Activated CD4-positive, alpha-beta T cell treated with anti-CD3 and anti-CD28 coated beads for 48 hours (primary cell): ENCODE measurements around the gene ANP32E.

Experiments
- DNase-seq: peaks from one replicate; pipeline ENCODE4 v3.0.0-alpha.2; 2020

Gene ANP32E

DNA sequence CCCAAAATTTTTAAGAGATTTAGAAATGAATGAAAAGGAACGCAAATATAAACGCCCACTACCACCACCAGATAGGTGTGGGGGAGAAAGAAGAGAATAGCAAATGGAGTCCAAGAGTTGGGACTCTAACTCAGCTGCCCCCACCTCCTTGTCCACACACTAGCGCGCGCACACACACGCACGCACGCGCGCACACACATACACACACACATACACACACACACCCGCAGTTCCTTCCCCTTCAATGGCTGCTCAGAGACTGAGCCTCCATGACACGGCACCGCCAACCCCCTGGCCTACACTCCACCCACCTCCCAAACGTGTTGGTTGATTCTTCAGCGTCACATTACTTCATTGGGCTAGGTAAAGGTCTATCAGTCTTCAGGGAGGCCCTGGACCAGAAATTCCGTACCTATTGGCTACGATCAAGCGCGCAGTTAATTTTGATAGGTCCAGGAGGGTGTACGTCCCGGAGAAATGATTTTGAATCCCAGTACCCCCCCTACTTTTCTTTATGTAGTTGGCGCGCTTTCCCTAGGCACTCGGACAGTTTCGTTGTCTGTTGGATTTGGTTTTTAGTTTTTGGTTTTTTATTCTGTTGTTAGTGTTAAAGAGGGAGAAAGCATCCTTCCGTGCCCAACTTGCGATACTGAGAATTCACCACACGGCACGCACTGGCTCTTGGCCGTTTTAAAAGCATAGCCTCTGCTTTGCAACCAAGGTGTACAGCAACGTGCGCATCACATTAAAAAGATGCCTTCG lies at the start of gene ANP32E:
Gene ANP32E, minus strand, starts transcription at position 261 of the 762 bp plus-strand sequence. CDS start 326 bp downstream, outside the sequence.
- peak; percentile 94 for DNase-seq

- no peak for DNase-seq
Observed at GRCh38 chr1:150283260-150283659, 47.3 kb upstream of the ANP32E start.

- DNase-seq = peak; percentile 15
Observed at GRCh38 chr1:150282558-150282958, 46.6 kb upstream of the ANP32E start.

DNA sequence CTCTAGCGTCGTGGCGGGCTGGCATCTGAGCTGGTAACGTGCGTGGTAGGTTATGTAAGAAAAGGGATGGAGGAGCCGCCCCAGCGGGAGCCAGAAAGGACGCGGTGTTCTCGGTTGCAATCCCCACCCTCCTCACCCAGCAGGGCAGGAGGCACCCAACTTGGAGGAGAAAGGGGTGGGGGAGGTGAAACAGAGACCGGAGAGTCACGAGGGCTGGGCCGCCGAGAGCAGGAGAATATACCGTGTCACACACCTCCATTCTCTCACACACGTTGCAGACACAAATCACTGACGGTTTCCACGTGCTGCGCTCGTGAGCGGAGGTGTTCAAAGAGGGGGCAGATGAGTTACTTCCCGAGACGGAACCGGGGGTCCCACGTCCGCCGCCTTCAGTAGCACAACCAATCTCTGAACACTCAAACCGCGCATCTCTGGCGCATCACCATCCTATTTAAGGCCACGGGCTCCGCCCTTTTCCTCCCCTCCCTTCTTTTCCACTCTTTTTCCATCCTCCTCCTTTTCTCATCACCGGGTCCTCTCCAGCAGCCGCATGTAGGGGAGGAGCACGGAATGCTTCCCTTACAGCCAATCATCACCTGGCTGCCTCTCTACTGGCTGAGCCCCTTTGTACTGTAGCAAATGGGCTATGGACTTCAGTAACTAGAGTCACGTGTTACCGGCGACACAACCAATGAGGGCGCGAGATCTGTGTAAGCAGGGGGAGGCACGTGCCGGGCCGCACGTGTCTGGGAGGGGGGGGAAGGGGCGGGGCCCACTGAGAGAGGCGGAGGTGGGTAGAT lies 46.0 kb upstream of the ANP32E start, which contains the start of gene CIART:
Gene CIART, plus strand, starts transcription at position 797 of the 800 bp plus-strand sequence. CDS start 714 bp downstream, outside the sequence.
- peak; percentile 86 for DNase-seq

DNA sequence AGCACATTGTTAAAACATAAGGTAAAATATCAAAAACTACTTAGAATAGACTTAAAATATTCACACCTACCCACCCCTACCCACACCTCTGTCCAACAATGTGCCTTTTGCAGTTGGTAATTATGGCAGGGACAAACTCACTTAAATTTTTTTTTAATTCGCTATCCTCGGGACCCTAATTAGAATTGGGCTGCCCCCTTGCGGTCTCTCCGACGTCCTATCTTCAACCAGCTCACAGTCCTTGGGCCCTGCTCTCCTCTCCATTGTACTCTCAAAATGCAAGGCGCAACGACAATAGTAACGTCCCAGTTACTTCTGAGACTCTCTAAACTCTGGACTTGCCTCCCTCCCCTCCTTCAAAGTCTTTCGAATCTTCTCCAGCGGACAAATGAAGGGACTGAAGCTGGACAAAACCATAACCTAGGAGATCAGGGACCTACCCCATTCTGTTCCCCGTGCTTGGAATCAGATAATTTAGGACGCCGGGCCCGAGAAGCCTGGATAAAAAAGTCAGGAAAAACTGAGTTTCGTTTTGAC lies 45.4 kb upstream of the ANP32E start:
- peak; percentile 71 for DNase-seq

- no peak for DNase-seq
Observed at GRCh38 chr1:150280138-150280707, 44.3 kb upstream of the ANP32E start.

- DNase-seq = no peak
Observed at GRCh38 chr1:150273311-150273710, 37.4 kb upstream of the ANP32E start.

- no peak for DNase-seq
Observed at GRCh38 chr1:150271291-150271959, 35.5 kb upstream of the ANP32E start.

- DNase-seq = no peak
Observed at GRCh38 chr1:150269451-150269850, 33.5 kb upstream of the ANP32E start.

DNA sequence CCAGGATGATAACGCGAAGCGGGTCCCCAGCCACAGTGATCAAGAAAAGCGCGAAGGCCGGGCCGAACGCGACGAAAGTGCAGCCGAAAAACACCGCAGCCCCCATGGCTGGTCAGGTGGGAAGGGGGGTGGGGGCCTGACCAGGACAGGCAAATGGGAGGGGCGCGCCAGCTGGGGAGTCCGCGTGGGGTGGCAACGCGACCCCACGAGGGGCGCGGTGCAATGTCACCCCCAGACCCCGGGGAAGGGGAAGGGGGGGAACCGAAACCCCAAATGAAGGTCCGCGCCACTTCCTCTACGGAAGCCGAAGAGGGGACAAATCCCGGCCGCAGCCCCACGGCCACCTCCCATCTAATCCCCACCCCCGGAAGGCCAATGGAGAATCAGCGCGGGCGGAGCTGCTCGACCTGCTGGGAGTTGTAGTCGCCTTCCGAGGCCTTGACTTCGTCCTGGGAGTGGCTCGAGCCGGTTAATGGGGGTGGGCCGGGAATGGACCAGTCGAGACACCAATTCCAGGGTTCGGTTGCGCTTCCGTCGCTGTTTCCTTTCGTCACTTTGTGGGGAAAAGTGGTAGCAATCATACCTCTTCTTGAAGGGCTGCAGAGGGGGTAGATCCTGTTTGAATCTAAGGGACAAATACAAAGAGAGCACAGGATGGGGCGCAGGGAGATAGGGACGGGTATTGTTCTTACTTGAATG lies 32.9 kb upstream of the ANP32E start, which contains the start of gene APH1A:
Gene APH1A, minus strand, starts transcription at position 312 of the 699 bp plus-strand sequence. Its CDS starts 206 bp downstream, at position 106.
- DNase-seq = peak; percentile 97

GRCh38 chr1:150268340-150268704 lies 32.4 kb upstream of the ANP32E start:
- peak; percentile 44 for DNase-seq

GRCh38 chr1:150267896-150268295 lies 32.0 kb upstream of the ANP32E start:
- DNase-seq = no peak

- no peak for DNase-seq
Observed at GRCh38 chr1:150263549-150263948, 27.6 kb upstream of the ANP32E start.

- DNase-seq = no peak
Observed at GRCh38 chr1:150262388-150263320, 26.7 kb upstream of the ANP32E start.

GRCh38 chr1:150261367-150261766 lies 25.5 kb upstream of the ANP32E start:
- DNase-seq = no peak

DNA sequence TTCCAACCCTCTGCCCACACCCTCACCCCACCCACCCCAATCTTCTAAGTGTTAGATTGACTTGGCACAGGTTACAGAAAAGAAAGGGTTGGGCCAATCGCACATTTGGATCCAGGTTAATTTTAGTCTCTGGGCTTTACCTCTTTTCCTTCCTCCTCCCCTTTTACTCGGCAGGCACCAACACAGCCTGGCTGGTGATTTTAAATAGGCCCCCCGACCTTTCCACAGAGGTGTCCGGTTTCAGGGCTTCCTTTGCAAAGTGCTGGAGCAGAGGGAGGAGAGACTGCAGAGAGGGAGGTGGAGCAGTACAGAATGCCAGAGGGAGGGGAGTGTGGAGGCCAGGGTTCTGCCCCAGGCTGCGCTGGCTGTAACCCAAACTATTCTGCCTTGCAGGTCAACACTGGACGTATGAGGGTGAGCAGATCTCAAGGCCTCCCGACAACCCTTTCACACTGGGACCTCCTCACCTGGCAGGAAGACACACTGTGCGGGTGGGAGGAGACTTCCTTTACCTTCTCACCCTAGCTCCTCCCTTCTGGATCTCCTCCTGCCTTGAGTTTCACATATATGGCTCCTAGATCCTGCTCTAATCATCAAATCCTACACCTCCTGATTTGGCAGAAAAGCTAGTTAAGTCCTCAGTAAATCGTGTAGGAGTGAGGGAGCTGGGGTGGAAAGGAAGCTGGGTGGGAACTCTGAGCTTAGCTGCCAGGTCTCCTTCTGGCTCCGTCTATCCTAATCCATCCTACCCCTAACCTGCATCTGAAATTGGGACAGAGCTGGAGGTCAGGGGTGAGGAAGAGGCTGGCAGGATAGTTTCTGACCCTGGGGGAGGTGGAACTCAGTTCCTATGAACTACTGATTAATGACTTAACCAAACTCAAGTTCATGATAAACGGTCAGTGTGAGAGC lies 24.1 kb upstream of the ANP32E start:
- no peak for DNase-seq

- DNase-seq = no peak
Observed at GRCh38 chr1:150259217-150259616, 23.3 kb upstream of the ANP32E start.

DNA sequence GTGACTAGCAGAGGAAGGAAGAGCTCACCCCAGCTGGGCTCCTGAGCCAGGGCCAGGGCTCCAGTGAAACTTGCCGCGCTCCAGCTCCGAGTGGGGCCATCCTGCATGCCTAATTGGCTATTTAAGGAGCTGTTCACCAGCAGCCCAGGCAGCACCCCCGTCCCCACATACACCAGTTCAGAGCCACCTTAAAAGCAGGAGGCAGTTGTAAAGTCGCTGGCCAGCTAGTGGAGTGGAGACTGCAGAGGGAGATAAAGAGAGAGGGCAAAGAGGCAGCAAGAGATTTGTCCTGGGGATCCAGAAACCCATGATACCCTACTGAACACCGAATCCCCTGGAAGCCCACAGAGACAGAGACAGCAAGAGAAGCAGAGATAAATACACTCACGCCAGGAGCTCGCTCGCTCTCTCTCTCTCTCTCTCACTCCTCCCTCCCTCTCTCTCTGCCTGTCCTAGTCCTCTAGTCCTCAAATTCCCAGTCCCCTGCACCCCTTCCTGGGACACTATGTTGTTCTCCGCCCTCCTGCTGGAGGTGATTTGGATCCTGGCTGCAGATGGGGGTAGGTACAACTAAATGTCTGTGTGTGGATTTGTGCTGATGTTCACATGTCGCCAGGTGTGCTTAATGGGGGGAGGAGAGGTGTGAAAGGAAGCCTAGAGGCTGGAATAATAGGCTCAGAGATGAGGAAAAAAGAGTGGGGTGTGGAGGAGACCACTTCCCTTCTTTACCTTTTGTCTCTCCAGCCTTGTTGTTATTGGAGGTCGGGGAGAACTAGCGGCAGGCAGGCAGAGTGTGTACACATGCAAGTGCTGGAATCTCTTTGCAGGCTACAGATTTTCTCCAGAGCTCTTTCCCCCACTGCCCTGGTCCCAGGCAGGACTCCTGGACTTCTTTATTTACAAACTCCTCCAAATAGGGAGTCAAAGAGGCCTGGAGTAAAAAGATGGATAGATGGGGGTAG lies 22.0 kb upstream of the ANP32E start, which contains the start of gene CA14:
Gene CA14, plus strand, starts transcription at position 151 of the 962 bp plus-strand sequence. Its CDS starts 355 bp downstream, at position 506.
- DNase-seq = no peak
